Measurements from ENCODE around the gene TMEM117.

TMEM117 gene

GRCh38 chr12:44389896-44390295 is 554.0 kb downstream of the TMEM117 start:
- no peak for DNase-seq

GRCh38 chr12:44397631-44398030 is 561.8 kb downstream of the TMEM117 start:
- no peak for DNase-seq

- no peak for DNase-seq
Observed at GRCh38 chr12:44403185-44403584, 567.3 kb downstream of the TMEM117 start.

GRCh38 chr12:44405297-44405696 is 569.4 kb downstream of the TMEM117 start:
- DNase-seq = no peak

- no peak for DNase-seq
Observed at GRCh38 chr12:44422559-44422958, 586.7 kb downstream of the TMEM117 start.

GRCh38 chr12:44428825-44429224 is 592.9 kb downstream of the TMEM117 start:
- no peak for DNase-seq

GRCh38 chr12:44431647-44432343 is 595.9 kb downstream of the TMEM117 start:
- DNase-seq = no peak

- no peak for DNase-seq
Observed at GRCh38 chr12:44433659-44434058, 597.8 kb downstream of the TMEM117 start.

- no peak for DNase-seq
Observed at GRCh38 chr12:44436756-44437155, 600.9 kb downstream of the TMEM117 start.
